ENCODE measurements around the gene MPRIP.
A peak's percentile ranks its signal among the peaks of the same experiment; 100 is the strongest.

MPRIP gene

GRCh38 chr17:17127730-17128291 lies 85.6 kb downstream of the MPRIP start:
- DNase-seq (ENCODE audit: low read depth), result no peak
- TF ChIP-seq, protein P1, sequence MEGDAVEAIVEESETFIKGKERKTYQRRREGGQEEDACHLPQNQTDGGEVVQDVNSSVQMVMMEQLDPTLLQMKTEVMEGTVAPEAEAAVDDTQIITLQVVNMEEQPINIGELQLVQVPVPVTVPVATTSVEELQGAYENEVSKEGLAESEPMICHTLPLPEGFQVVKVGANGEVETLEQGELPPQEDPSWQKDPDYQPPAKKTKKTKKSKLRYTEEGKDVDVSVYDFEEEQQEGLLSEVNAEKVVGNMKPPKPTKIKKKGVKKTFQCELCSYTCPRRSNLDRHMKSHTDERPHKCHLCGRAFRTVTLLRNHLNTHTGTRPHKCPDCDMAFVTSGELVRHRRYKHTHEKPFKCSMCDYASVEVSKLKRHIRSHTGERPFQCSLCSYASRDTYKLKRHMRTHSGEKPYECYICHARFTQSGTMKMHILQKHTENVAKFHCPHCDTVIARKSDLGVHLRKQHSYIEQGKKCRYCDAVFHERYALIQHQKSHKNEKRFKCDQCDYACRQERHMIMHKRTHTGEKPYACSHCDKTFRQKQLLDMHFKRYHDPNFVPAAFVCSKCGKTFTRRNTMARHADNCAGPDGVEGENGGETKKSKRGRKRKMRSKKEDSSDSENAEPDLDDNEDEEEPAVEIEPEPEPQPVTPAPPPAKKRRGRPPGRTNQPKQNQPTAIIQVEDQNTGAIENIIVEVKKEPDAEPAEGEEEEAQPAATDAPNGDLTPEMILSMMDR (IDR thresholded peaks at IDR 0.05; ENCODE audit: control insufficient read depth, extremely low read depth, insufficient read depth), result no peak
- no peak overlapping the region for H3K4me3 ChIP-seq (ENCODE audit: low read depth, low read length)

DNA sequence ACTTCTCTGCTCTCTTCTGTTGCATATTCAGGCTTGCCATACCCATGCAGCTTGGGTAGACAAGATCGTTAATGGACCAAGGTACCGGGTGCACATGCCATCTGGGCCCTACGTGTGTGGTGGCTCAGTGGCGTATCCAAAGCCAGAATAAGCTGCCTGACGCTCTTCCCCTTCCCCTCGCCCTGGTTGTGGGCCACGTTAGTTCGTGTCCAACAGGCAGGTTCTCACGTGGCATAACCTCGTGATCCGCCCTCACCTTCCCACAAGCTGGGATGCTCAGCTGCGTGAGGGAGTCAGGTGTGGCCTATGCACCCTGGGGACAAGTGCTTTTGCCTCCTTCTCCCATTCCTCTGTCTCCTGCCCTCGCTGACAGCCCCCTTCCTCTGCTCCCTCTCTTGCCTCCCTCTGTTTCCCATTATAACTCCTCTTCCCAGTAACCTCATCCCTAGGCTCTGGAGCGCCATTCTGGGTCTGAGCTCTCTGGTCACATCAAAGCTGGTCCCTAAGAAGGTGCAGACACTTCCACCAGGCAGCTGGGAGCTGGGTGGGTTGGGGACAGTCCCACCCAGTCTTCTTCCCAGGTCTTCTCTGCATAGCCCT lies 86.3 kb downstream of the MPRIP start:
- TF ChIP-seq, protein P1 (IDR thresholded peaks at IDR 0.05; ENCODE audit: control insufficient read depth, extremely low read depth, insufficient read depth), result no peak
- no peak overlapping the region for H3K4me3 ChIP-seq (ENCODE audit: low read depth, low read length)
- no peak for DNase-seq (ENCODE audit: low read depth)

- no peak overlapping the region for H3K4me3 ChIP-seq (ENCODE audit: low read depth, low read length)
- TF ChIP-seq, protein P1 (IDR thresholded peaks at IDR 0.05; ENCODE audit: control insufficient read depth, extremely low read depth, insufficient read depth), result 0 out of 2 replicates have a peak, but pooled peaks have one; percentile 7
- peak; percentile 59 for DNase-seq (ENCODE audit: low read depth)
Measured at GRCh38 chr17:17129466-17129865, 87.2 kb downstream of the MPRIP start.

GRCh38 chr17:17130077-17130844 lies 88.0 kb downstream of the MPRIP start:
- TF ChIP-seq, protein P1 (IDR thresholded peaks at IDR 0.05; ENCODE audit: control insufficient read depth, extremely low read depth, insufficient read depth), result peak; percentile 24; the same call in 1 of the 2 replicates
- no peak for DNase-seq (ENCODE audit: low read depth)
- no peak overlapping the region for H3K4me3 ChIP-seq (ENCODE audit: low read depth, low read length)

GRCh38 chr17:17131839-17132238 lies 89.6 kb downstream of the MPRIP start:
- TF ChIP-seq, protein P1 (IDR thresholded peaks at IDR 0.05; ENCODE audit: control insufficient read depth, extremely low read depth, insufficient read depth), result no peak

GRCh38 chr17:17132746-17133145 lies 90.5 kb downstream of the MPRIP start:
- H3K4me3 ChIP-seq (ENCODE audit: low read depth, low read length), result no peak overlapping the region
- TF ChIP-seq, protein P1 (IDR thresholded peaks at IDR 0.05; ENCODE audit: control insufficient read depth, extremely low read depth, insufficient read depth), result no peak
- DNase-seq (ENCODE audit: low read depth), result no peak

More at GRCh38 chr17:17131839-17132238, 89.6 kb downstream of the MPRIP start:
- no peak overlapping the region for H3K4me3 ChIP-seq (ENCODE audit: low read depth, low read length)
- DNase-seq (ENCODE audit: low read depth), result no peak

Data from LNCaP clone FGC (cell line).